ENCODE results near the gene NRG4. TPM values are rescaled to one million over a fixed set of nuclear protein-coding genes. Genes with fewer than 3 reads are reported as not detected.

NRG4 gene
- total RNA-seq, 1 experiment from 2014 or later = 0.95 TPM

GRCh38 chr15:76010613-76011012, 1.6 kb downstream of the NRG4 start:
- no peak overlapping the region for H3K4me3 Mint-ChIP-seq (ENCODE audit: unreplicated experiment)
- no peaks in the 10 kb centered on the region for H3K4me1 ChIP-seq
- H3K27ac Mint-ChIP-seq (ENCODE audit: unreplicated experiment) = no peak overlapping the region
- ChIA-PET POLR2A (interaction anchor here (0.5 kb wide), 1 partner anchor 326 kb away, joined by 7 read pairs; the partner anchor contains the start of gene ISL2), CTCF (no interaction called here)
- no peaks in the 10 kb centered on the region for H3K36me3 Mint-ChIP-seq (ENCODE audit: insufficient read depth, unreplicated experiment)
- intact Hi-C loops (cut with micrococcal nuclease; ENCODE audit: unreplicated experiment) = no loop called here
- no peaks in the 10 kb centered on the region for H3K36me3 ChIP-seq (ENCODE audit: control insufficient read depth, insufficient read depth, low read length)
- no TSS peak for BruUV-seq (replicated peaks)
- peaks cover 12% of the 10 kb centered on the region for H3K4me1 Mint-ChIP-seq (ENCODE audit: low read depth, unreplicated experiment)
- DNase-seq = no peak
- TF ChIP-seq, protein P1, sequence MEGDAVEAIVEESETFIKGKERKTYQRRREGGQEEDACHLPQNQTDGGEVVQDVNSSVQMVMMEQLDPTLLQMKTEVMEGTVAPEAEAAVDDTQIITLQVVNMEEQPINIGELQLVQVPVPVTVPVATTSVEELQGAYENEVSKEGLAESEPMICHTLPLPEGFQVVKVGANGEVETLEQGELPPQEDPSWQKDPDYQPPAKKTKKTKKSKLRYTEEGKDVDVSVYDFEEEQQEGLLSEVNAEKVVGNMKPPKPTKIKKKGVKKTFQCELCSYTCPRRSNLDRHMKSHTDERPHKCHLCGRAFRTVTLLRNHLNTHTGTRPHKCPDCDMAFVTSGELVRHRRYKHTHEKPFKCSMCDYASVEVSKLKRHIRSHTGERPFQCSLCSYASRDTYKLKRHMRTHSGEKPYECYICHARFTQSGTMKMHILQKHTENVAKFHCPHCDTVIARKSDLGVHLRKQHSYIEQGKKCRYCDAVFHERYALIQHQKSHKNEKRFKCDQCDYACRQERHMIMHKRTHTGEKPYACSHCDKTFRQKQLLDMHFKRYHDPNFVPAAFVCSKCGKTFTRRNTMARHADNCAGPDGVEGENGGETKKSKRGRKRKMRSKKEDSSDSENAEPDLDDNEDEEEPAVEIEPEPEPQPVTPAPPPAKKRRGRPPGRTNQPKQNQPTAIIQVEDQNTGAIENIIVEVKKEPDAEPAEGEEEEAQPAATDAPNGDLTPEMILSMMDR (IDR thresholded peaks at IDR 0.05; ENCODE audit: insufficient read depth in 1 of 2, low read depth in 1 of 2, low read length in 1 of 2, severe bottlenecking in 1 of 2, unreplicated experiment in 1 of 2) = no peak
- H3K4me3 ChIP-seq (ENCODE audit: low read depth, low read length) = no peak overlapping the region
- H3K27me3 ChIP-seq (replicated peaks; ENCODE audit: control insufficient read depth, insufficient read depth, low read length) = no peaks in the 10 kb centered on the region
- no peaks in the 10 kb centered on the region for H3K9me3 Mint-ChIP-seq (ENCODE audit: unreplicated experiment)
- no peaks in the 10 kb centered on the region for H3K27me3 Mint-ChIP-seq (ENCODE audit: insufficient read depth, unreplicated experiment)
- H3K9me3 ChIP-seq = no peaks in the 10 kb centered on the region

- Histone ChIP-seq H3K27me3 (replicated peaks; ENCODE audit: control insufficient read depth, insufficient read depth, low read length) (no peaks in the 10 kb centered on the region), H3K4me1 (no peaks in the 10 kb centered on the region), H3K9me3 (no peaks in the 10 kb centered on the region; the same call in 1 of the 2 replicates), H3K36me3 (ENCODE audit: control insufficient read depth, insufficient read depth, low read length) (no peaks in the 10 kb centered on the region), H3K4me3 (ENCODE audit: low read depth, low read length) (no peak overlapping the region)
- BruUV-seq (replicated peaks) = no TSS peak
- no peaks in the 10 kb centered on the region for H3K36me3 Mint-ChIP-seq (ENCODE audit: insufficient read depth, unreplicated experiment)
- TF ChIP-seq, protein P1 (IDR thresholded peaks at IDR 0.05; ENCODE audit: insufficient read depth in 1 of 2, low read depth in 1 of 2, low read length in 1 of 2, severe bottlenecking in 1 of 2, unreplicated experiment in 1 of 2) = no peak
- no peak overlapping the region for H3K27ac Mint-ChIP-seq (ENCODE audit: unreplicated experiment)
- no peaks in the 10 kb centered on the region for H3K9me3 Mint-ChIP-seq (ENCODE audit: unreplicated experiment)
- ChIA-PET POLR2A (no interaction called here), CTCF (no interaction called here)
- H3K27me3 Mint-ChIP-seq (ENCODE audit: insufficient read depth, unreplicated experiment) = peaks cover 3% of the 10 kb centered on the region
- H3K4me1 Mint-ChIP-seq (ENCODE audit: low read depth, unreplicated experiment) = peaks cover 8% of the 10 kb centered on the region
- no peak for DNase-seq
- intact Hi-C loops (cut with micrococcal nuclease; ENCODE audit: unreplicated experiment) = no loop called here
- no peak overlapping the region for H3K4me3 Mint-ChIP-seq (ENCODE audit: unreplicated experiment)
Observed at GRCh38 chr15:76006136-76006778, 6.0 kb downstream of the NRG4 start.

GRCh38 chr15:76003364-76003763, 8.9 kb downstream of the NRG4 start:
- Histone ChIP-seq H3K9me3 (no peaks in the 10 kb centered on the region; the same call in 1 of the 2 replicates), H3K4me1 (no peaks in the 10 kb centered on the region), H3K27me3 (replicated peaks; ENCODE audit: control insufficient read depth, insufficient read depth, low read length) (no peaks in the 10 kb centered on the region), H3K36me3 (ENCODE audit: control insufficient read depth, insufficient read depth, low read length) (no peaks in the 10 kb centered on the region), H3K4me3 (ENCODE audit: low read depth, low read length) (no peak overlapping the region)
- no peak for DNase-seq
- TF ChIP-seq, protein P1 (IDR thresholded peaks at IDR 0.05; ENCODE audit: insufficient read depth in 1 of 2, low read depth in 1 of 2, low read length in 1 of 2, severe bottlenecking in 1 of 2, unreplicated experiment in 1 of 2) = no peak
- H3K36me3 Mint-ChIP-seq (ENCODE audit: insufficient read depth, unreplicated experiment) = no peaks in the 10 kb centered on the region
- ChIA-PET CTCF (no interaction called here), POLR2A (no interaction called here)
- BruUV-seq (replicated peaks) = no TSS peak
- intact Hi-C loops (cut with micrococcal nuclease; ENCODE audit: unreplicated experiment) = no loop called here
- no peak overlapping the region for H3K27ac Mint-ChIP-seq (ENCODE audit: unreplicated experiment)
- H3K27me3 Mint-ChIP-seq (ENCODE audit: insufficient read depth, unreplicated experiment) = peaks cover 3% of the 10 kb centered on the region
- H3K9me3 Mint-ChIP-seq (ENCODE audit: unreplicated experiment) = no peaks in the 10 kb centered on the region
- peaks cover 8% of the 10 kb centered on the region for H3K4me1 Mint-ChIP-seq (ENCODE audit: low read depth, unreplicated experiment)
- H3K4me3 Mint-ChIP-seq (ENCODE audit: unreplicated experiment) = no peak overlapping the region
